Spleen (tissue), 11 donors: ENCODE data around the gene GFPT1. TPM values are rescaled to one million over a fixed set of nuclear protein-coding genes. Genes with fewer than 3 reads are reported as not detected.

Experiments used
- DNase-seq: peaks from one replicate; pipeline ENCODE4 v3.0.0-alpha.2; 2020
- H3K27ac ChIP-seq, 8 donors: fragments of 200-600 bp; sonication (generic) in 7 of 8; 1 replicate in 4 of 8; 2 replicates in 4 of 8; pipeline versions ENCODE4 v1.5.0 to v1.8.0; 2016 to 2021; ENCODE audit warnings: inconsistent platforms in 4 of 8, mild to moderate bottlenecking in 4 of 8, moderate library complexity in 1 of 8
- H3K27me3 ChIP-seq, 7 donors: fragments of 200-600 bp; sonication (generic) in 6 of 7; replicated peaks in 1 of 7; 1 replicate in 4 of 7; 2 replicates in 3 of 7; pipeline versions ENCODE4 v1.5.0 to v1.8.0; 2016 to 2021; ENCODE audit warnings: inconsistent platforms in 3 of 7, mild to moderate bottlenecking in 1 of 7
- H3K36me3 ChIP-seq, 6 donors: fragments of 200-600 bp; sonication (generic) in 5 of 6; 1 replicate in 4 of 6; 2 replicates in 2 of 6; pipeline versions ENCODE4 v1.5.0 to v1.8.0; 2016 to 2021; ENCODE audit warnings: inconsistent platforms in 2 of 6
- H3K4me1 ChIP-seq, 6 donors: fragments of 200-600 bp; sonication (generic) in 5 of 6; 1 replicate in 3 of 6; 2 replicates in 3 of 6; pipeline versions ENCODE4 v1.5.0 to v1.8.0; 2016 to 2021; ENCODE audit warnings: inconsistent platforms in 3 of 6
- H3K4me3 ChIP-seq, 8 donors: fragments of 200-600 bp; sonication (generic) in 7 of 8; 1 replicate in 4 of 8; 2 replicates in 4 of 8; pipeline versions ENCODE4 v1.5.0 to v1.8.0; 2016 to 2021; ENCODE audit warnings: inconsistent platforms in 4 of 8, mild to moderate bottlenecking in 4 of 8, moderate library complexity in 2 of 8
- H3K9me3 ChIP-seq, 8 donors: fragments of 200-600 bp; sonication (generic) in 7 of 8; 1 replicate in 4 of 8; 2 replicates in 4 of 8; pipeline versions ENCODE4 v1.5.0 to v1.8.0; 2016 to 2021; ENCODE audit warnings: inconsistent platforms in 4 of 8
- POLR2A ChIP-seq, 3 donors: fragments of 450-650 bp; IDR thresholded peaks; one replicate each; pipeline ENCODE4 v1.5.1; 2017; ENCODE audit warnings: antibody characterized with exemption in 3 of 3, mild to moderate bottlenecking in 1 of 3
- POLR2AphosphoS5 ChIP-seq, 3 donors: sonication (generic); formaldehyde crosslinking; IDR thresholded peaks; one replicate each; pipeline ENCODE4 v1.5.1; 2017; ENCODE audit warnings: antibody characterized with exemption in 3 of 3
- WGBS, 5 donors: extraction: QIAGEN DNeasy Blood & Tissue Kit in 3 of 5; methylation state at CpG; one replicate each; pipeline versions ENCODE4 v1.1.5 to v1.1.7; 2013 to 2018; 5-methylcytosine and 5-hydroxymethylcytosine counted together
- intact Hi-C: fragments of 100-400 bp; cut with DNase I; formaldehyde crosslinking; loops from one replicate; pipeline ENCODE4 v1.15.0; 2023; ENCODE audit warnings: low total_unique reads
- polyA plus RNA-seq, 3 donors: library from polyadenylated mRNA; stranded (reverse); fragments of 200-250 nt; gene quantifications; one replicate each; pipeline ENCODE4 v1.2.1, GENCODE V29; 2013
- total RNA-seq, 7 donors: library from RNA; depleted of rRNA in 3 of 7; stranded (reverse); fragments of >200 nt in 3 of 7; fragmentation: NEBNext Ultra II Directional in 4 of 7; extraction: Animal tissue kit (Norgen Biotek cat#: 25700) in 4 of 7; gene quantifications; one replicate each; pipeline versions ENCODE4 v1.1.0 to v1.2.1, GENCODE V29; 2016 to 2021
- TF ChIP-seq, protein P1 (sequence below), 11 experiments: fragments of 200-600 bp in 7 of 11; fragments of 450-650 bp in 4 of 11; sonication (generic) in 4 of 11; IDR thresholded peaks in 8 of 11; conservative IDR thresholded peaks in 3 of 11; 1 replicate in 7 of 11; 2 replicates in 4 of 11; pipeline versions ENCODE4 v1.4.0 to v1.8.0; 2016 to 2021; ENCODE audit warnings: antibody characterized with exemption in 11 of 11, inconsistent platforms in 4 of 11, mild to moderate bottlenecking in 1 of 11
- donor health status: healthy with polysubstance abuse.
- donor health status: DM: no; HTN: no; CAD: no; lungs with moderate emphysema.
- donor health status: DM: no; HTN: no; CAD: no.
- donor health status: Bipolar disorder and iron deficiency.
- donor health status: healthy.
- donor health status: DM: no; HTN: no; CAD: no.
- donor health status: DM: yes; HTN: yes; CAD: no.

GFPT1 gene
- total and polyA plus RNA-seq, 10 donors, result 2.4 to 27.7 (median 19.9) TPM

DNA sequence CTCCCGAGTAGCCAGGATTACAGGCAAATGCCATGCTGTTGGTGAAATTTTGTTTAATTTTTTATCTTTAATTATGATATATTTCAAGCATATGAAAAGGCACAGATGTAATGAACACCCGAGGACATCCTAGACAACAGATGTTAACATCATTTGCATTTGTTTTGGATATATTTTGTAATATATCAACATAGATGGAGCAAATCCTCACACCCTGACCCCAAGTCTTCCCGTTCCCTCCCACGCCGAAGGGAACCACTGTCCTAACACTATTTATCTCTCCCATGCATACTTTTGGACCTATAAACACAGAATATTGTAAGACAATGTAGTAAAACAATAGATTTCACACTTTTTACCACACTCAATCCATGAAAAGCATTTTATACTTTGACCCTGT, 99.5 kb downstream of the GFPT1 start:
- Histone ChIP-seq H3K9me3 (no peaks in the 10 kb centered on the region), H3K36me3 (no peaks in the 10 kb centered on the region), H3K27ac (no peak overlapping the region), H3K4me3 (no peak overlapping the region), H3K4me1 (no peaks in the 10 kb centered on the region), H3K27me3 (no peaks in the 10 kb centered on the region)
- no peak for DNase-seq
- TF ChIP-seq, protein P1, sequence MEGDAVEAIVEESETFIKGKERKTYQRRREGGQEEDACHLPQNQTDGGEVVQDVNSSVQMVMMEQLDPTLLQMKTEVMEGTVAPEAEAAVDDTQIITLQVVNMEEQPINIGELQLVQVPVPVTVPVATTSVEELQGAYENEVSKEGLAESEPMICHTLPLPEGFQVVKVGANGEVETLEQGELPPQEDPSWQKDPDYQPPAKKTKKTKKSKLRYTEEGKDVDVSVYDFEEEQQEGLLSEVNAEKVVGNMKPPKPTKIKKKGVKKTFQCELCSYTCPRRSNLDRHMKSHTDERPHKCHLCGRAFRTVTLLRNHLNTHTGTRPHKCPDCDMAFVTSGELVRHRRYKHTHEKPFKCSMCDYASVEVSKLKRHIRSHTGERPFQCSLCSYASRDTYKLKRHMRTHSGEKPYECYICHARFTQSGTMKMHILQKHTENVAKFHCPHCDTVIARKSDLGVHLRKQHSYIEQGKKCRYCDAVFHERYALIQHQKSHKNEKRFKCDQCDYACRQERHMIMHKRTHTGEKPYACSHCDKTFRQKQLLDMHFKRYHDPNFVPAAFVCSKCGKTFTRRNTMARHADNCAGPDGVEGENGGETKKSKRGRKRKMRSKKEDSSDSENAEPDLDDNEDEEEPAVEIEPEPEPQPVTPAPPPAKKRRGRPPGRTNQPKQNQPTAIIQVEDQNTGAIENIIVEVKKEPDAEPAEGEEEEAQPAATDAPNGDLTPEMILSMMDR (IDR thresholded peaks at IDR 0.05 in 8 of 11, conservative IDR thresholded peaks at IDR 0.05 in 3 of 11), result no peak
- no peak for TF ChIP-seq POLR2AphosphoS5 (IDR thresholded peaks at IDR 0.05)
- TF ChIP-seq POLR2A (IDR thresholded peaks at IDR 0.05), result no peak
- intact Hi-C loops, result no loop called here
- WGBS, 5 donors, result 90 to 97% (median 91%) methylated on average over 5 of the region's 5 CpGs

GRCh38 chr2:69285379-69285894, 101.6 kb downstream of the GFPT1 start:
- Histone ChIP-seq H3K4me3 (no peak overlapping the region), H3K36me3 (no peaks in the 10 kb centered on the region), H3K4me1 (no peaks in the 10 kb centered on the region), H3K9me3 (no peaks in the 10 kb centered on the region), H3K27ac (no peak overlapping the region), H3K27me3 (no peaks in the 10 kb centered on the region)
- no peak for DNase-seq
- WGBS, 5 donors, result 58 to 80% (median 72%) methylated on average over 3 of the region's 3 CpGs
- intact Hi-C loops, result no loop called here
- TF ChIP-seq POLR2AphosphoS5 (IDR thresholded peaks at IDR 0.05), result no peak
- TF ChIP-seq, protein P1 (IDR thresholded peaks at IDR 0.05 in 8 of 11, conservative IDR thresholded peaks at IDR 0.05 in 3 of 11), result no peak
- TF ChIP-seq POLR2A (IDR thresholded peaks at IDR 0.05), result no peak

- peaks cover 0 to 4% (median 0%) of the 10 kb centered on the region in 7 donors for H3K27me3 ChIP-seq
- no peak overlapping the region for H3K4me3 ChIP-seq
- 90 to 96% (median 95%) methylated on average over 4 of the region's 4 CpGs for WGBS, 5 donors
- intact Hi-C loops, result no loop called here
- no peak for DNase-seq
- no peaks in the 10 kb centered on the region for H3K36me3 ChIP-seq
- TF ChIP-seq, protein P1 (IDR thresholded peaks at IDR 0.05 in 8 of 11, conservative IDR thresholded peaks at IDR 0.05 in 3 of 11), result no peak
- TF ChIP-seq POLR2AphosphoS5 (IDR thresholded peaks at IDR 0.05) (no peak), POLR2A (IDR thresholded peaks at IDR 0.05) (no peak)
- no peak overlapping the region for H3K27ac ChIP-seq
- H3K9me3 ChIP-seq, result no peaks in the 10 kb centered on the region
- H3K4me1 ChIP-seq, result no peaks in the 10 kb centered on the region
Measured at GRCh38 chr2:69280796-69281412, 106.1 kb downstream of the GFPT1 start.

DNA sequence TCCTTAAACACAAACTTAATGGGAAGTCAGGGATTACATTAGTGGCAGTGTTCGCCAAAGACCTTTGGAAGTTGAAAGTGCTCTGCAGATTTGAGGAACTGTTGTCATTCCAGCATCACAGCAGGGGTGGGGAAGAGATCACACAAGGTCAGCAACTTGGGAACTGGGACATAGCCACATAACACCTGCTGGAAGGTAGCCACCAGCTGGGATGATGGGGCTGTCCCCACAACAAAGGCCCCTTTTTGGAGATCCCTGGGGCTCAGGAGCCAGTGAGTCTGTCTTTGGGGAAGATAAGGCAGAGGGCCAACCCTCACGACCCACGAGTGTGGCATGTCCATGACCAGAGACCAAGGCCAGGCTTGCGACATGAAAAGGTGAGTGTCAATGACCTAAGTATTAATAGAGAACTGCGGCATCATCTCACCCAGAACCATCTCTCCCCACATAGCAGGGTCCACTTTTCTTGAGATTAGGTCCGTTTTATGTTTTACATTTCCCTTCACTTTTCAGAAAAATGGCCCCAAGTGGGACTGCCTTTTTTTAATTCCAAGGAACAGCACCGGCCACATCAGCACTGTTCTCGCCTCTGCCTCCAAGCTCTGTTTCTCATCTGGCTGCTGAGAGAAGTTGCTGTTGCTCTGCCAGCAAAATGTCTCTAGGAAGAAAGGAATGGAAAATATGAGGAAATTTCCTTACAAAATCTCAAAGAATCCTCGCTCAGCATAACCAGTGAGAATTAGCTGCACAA, 106.9 kb downstream of the GFPT1 start:
- H3K36me3 ChIP-seq, result no peaks in the 10 kb centered on the region
- intact Hi-C loops, result no loop called here
- H3K27ac ChIP-seq, result no peak overlapping the region
- no peak for DNase-seq
- H3K27me3 ChIP-seq, result peaks cover 0 to 7% (median 0%) of the 10 kb centered on the region in 7 donors
- H3K9me3 ChIP-seq, result no peaks in the 10 kb centered on the region
- 77 to 87% (median 85%) methylated on average over 9 of the region's 9 CpGs for WGBS, 5 donors
- TF ChIP-seq, protein P1 (IDR thresholded peaks at IDR 0.05 in 8 of 11, conservative IDR thresholded peaks at IDR 0.05 in 3 of 11), result no peak
- no peak for TF ChIP-seq POLR2A (IDR thresholded peaks at IDR 0.05)
- no peak for TF ChIP-seq POLR2AphosphoS5 (IDR thresholded peaks at IDR 0.05)
- no peaks in the 10 kb centered on the region for H3K4me1 ChIP-seq
- H3K4me3 ChIP-seq, result no peak overlapping the region
